Adrenal gland (tissue), 5 donors: ENCODE results near the gene PTBP2.

ENCODE experiments used
- CTCF ChIP-seq, 6 experiments: fragments of 450-650 bp in 4 of 6; fragments of 200-600 bp in 2 of 6; sonication (generic) in 1 of 6; IDR thresholded peaks; 1 replicate in 5 of 6; 2 replicates in 1 of 6; pipeline versions ENCODE4 v1.5.1 to v1.8.0; 2016 to 2021; ENCODE audit warnings: antibody characterized with exemption in 6 of 6, mild to moderate bottlenecking in 2 of 6, moderate library complexity in 1 of 6
- POLR2A ChIP-seq, 2 donors: fragments of 450-650 bp; IDR thresholded peaks; one replicate each; pipeline ENCODE4 v1.6.1; 2017; ENCODE audit warnings: antibody characterized with exemption in 2 of 2, mild to moderate bottlenecking in 2 of 2, moderate library complexity in 1 of 2
- donor health status: DM: no; HTN: no; CAD: no.

GRCh38 chr1:96713649-96714048 lies 7.9 kb upstream of the PTBP2 start:
- no peak for TF ChIP-seq CTCF (IDR thresholded peaks at IDR 0.05)
- TF ChIP-seq POLR2A (IDR thresholded peaks at IDR 0.05): no peak
